Peyer's patch (tissue), 4 donors: ENCODE results near the gene PTPRM. TPM values are rescaled to one million over a fixed set of nuclear protein-coding genes. Genes with fewer than 3 reads are reported as not detected.
A peak's percentile ranks its signal among the peaks of the same experiment; 100 is the strongest.

ENCODE experiments used
- DNase-seq, 3 donors: peaks; one replicate each; pipeline ENCODE4 v3.0.0-alpha.2; 2017 to 2019
- H3K27ac ChIP-seq, 4 donors: fragments of 200-600 bp; sonication (generic); one replicate each; pipeline ENCODE4 v1.5.1; 2016 to 2019
- H3K27me3 ChIP-seq, 2 donors: fragments of 200-600 bp; sonication (generic); one replicate each; pipeline ENCODE4 v1.5.1; 2019
- H3K36me3 ChIP-seq, 3 donors: fragments of 200-600 bp; sonication (generic); one replicate each; pipeline ENCODE4 v1.5.1; 2016 to 2019
- H3K4me1 ChIP-seq, 4 donors: fragments of 200-600 bp; sonication (generic); one replicate each; pipeline ENCODE4 v1.5.1; 2016 to 2019
- H3K4me3 ChIP-seq, 4 donors: fragments of 200-600 bp; sonication (generic); 1 replicate in 3 of 4; 2 replicates in 1 of 4; pipeline ENCODE4 v1.5.1; 2016 to 2019; ENCODE audit warnings: mild to moderate bottlenecking in 1 of 4
- H3K9me3 ChIP-seq, 4 donors: fragments of 200-600 bp; sonication (generic); one replicate each; pipeline ENCODE4 v1.5.1; 2016 to 2019; ENCODE audit warnings: mild to moderate bottlenecking in 1 of 4
- CTCF ChIP-seq, 6 experiments: fragments of 450-650 bp in 4 of 6; fragments of 200-600 bp in 2 of 6; sonication (generic) in 1 of 6; IDR thresholded peaks; one replicate each; pipeline ENCODE4 v1.5.1; 2017 to 2019; ENCODE audit warnings: antibody characterized with exemption in 6 of 6, mild to moderate bottlenecking in 3 of 6, moderate library complexity in 1 of 6
- POLR2A ChIP-seq, 2 donors: fragments of 450-650 bp; IDR thresholded peaks; one replicate each; pipeline ENCODE4 v1.5.1; 2017; ENCODE audit warnings: antibody characterized with exemption in 2 of 2, mild to moderate bottlenecking in 2 of 2, moderate library complexity in 2 of 2
- total RNA-seq, 4 donors: library from RNA; depleted of rRNA; stranded (reverse); fragments of >200 nt; gene quantifications; one replicate each; pipeline ENCODE4 v1.1.0, GENCODE V29; 2016

Gene PTPRM
- total RNA-seq, 4 donors from 2014 or later: 39.6 to 211 (median 80.3) TPM

GRCh38 chr18:7924616-7925015, 357.5 kb downstream of the PTPRM start:
- H3K27ac ChIP-seq: no peak overlapping the region
- H3K27me3 ChIP-seq: no peaks in the 10 kb centered on the region
- H3K4me3 ChIP-seq: no peak overlapping the region
- TF ChIP-seq CTCF (IDR thresholded peaks at IDR 0.05) (no peak), POLR2A (IDR thresholded peaks at IDR 0.05) (no peak)
- H3K9me3 ChIP-seq: no peaks in the 10 kb centered on the region
- DNase-seq: no peak
- H3K4me1 ChIP-seq: peaks cover 0 to 6% (median 0%) of the 10 kb centered on the region in 4 donors
- H3K36me3 ChIP-seq: no peaks in the 10 kb centered on the region

DNA sequence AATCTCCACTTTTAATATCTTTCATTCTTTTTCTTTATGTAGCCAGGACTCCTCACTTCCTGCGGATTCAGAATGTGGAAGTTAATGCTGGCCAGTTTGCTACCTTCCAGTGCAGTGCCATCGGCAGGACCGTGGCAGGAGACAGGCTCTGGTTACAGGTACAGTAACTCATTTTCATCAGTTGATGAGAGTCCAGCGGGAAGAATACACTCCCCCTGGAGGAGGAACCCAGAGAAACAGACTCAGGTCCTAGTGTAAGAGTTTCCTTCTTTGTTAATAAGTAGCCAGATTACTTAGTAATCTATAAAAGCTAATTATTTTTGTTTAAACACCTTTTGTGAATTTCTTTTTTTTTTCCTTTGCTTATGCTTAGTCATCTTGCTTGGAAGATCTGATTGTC, 359.4 kb downstream of the PTPRM start:
- peak in 1 of 3 donors; percentile 55 for DNase-seq
- H3K9me3 ChIP-seq: no peaks in the 10 kb centered on the region
- no peaks in the 10 kb centered on the region for H3K36me3 ChIP-seq
- H3K4me1 ChIP-seq: peaks cover 0 to 6% (median 0%) of the 10 kb centered on the region in 4 donors
- TF ChIP-seq CTCF (IDR thresholded peaks at IDR 0.05) (peak in 3 of 6 experiments; percentile 48 to 56 (median 53)), POLR2A (IDR thresholded peaks at IDR 0.05) (no peak)
- H3K27me3 ChIP-seq: no peaks in the 10 kb centered on the region
- H3K27ac ChIP-seq: no peak overlapping the region
- H3K4me3 ChIP-seq: no peak overlapping the region

- no peaks in the 10 kb centered on the region for H3K36me3 ChIP-seq
- H3K4me3 ChIP-seq: no peak overlapping the region
- no peaks in the 10 kb centered on the region for H3K27me3 ChIP-seq
- TF ChIP-seq POLR2A (IDR thresholded peaks at IDR 0.05) (no peak), CTCF (IDR thresholded peaks at IDR 0.05) (no peak)
- no peak for DNase-seq
- peaks cover 0 to 6% (median 0%) of the 10 kb centered on the region in 4 donors for H3K4me1 ChIP-seq
- no peak overlapping the region for H3K27ac ChIP-seq
- no peaks in the 10 kb centered on the region for H3K9me3 ChIP-seq
These were observed 360.0 kb downstream of the PTPRM start for GRCh38 chr18:7927119-7927518.

DNA sequence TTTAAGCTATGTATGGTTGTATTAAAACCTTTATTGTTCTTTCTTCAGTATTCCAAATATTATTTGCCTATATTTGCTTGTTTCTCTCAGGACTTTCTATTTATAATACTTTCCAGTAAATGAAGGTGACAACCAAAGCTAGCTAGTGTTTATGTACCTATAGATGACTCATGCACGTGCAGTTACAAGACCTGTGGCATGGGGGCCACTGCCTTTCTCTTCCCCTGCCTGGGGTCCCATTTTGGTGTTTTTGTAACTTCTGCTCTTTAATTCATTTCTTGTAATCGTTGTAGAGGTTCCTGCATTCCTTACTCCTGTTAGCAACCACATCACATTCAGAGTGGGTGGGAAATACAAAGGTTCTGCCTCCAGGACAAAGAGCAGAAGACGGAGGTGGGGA, 364.6 kb downstream of the PTPRM start:
- Histone ChIP-seq H3K27me3 (no peaks in the 10 kb centered on the region), H3K9me3 (no peaks in the 10 kb centered on the region), H3K27ac (no peak overlapping the region), H3K4me1 (peaks cover 0 to 3% (median 0%) of the 10 kb centered on the region in 4 donors), H3K36me3 (no peaks in the 10 kb centered on the region), H3K4me3 (no peak overlapping the region)
- DNase-seq: no peak
- TF ChIP-seq POLR2A (IDR thresholded peaks at IDR 0.05) (no peak), CTCF (IDR thresholded peaks at IDR 0.05) (no peak)

GRCh38 chr18:7937268-7937667, 370.2 kb downstream of the PTPRM start:
- TF ChIP-seq POLR2A (IDR thresholded peaks at IDR 0.05) (no peak), CTCF (IDR thresholded peaks at IDR 0.05) (no peak)
- Histone ChIP-seq H3K36me3 (no peaks in the 10 kb centered on the region), H3K27ac (no peak overlapping the region), H3K27me3 (no peaks in the 10 kb centered on the region), H3K9me3 (no peaks in the 10 kb centered on the region), H3K4me3 (no peak overlapping the region), H3K4me1 (no peaks in the 10 kb centered on the region)
- DNase-seq: no peak

GRCh38 chr18:7939521-7939920, 372.4 kb downstream of the PTPRM start:
- DNase-seq: no peak
- H3K4me1 ChIP-seq: no peaks in the 10 kb centered on the region
- H3K4me3 ChIP-seq: no peak overlapping the region
- no peaks in the 10 kb centered on the region for H3K9me3 ChIP-seq
- no peak for TF ChIP-seq POLR2A (IDR thresholded peaks at IDR 0.05)
- TF ChIP-seq CTCF (IDR thresholded peaks at IDR 0.05): no peak
- H3K27me3 ChIP-seq: no peaks in the 10 kb centered on the region
- H3K36me3 ChIP-seq: no peaks in the 10 kb centered on the region
- H3K27ac ChIP-seq: no peak overlapping the region
